ENCODE results near the gene UQCRC1. TPM values are rescaled to one million over a fixed set of nuclear protein-coding genes. Genes with fewer than 3 reads are reported as not detected.

Gene UQCRC1
- total RNA-seq, 4 donors from 2014 or later: 679 to 861 (median 720) TPM

DNA sequence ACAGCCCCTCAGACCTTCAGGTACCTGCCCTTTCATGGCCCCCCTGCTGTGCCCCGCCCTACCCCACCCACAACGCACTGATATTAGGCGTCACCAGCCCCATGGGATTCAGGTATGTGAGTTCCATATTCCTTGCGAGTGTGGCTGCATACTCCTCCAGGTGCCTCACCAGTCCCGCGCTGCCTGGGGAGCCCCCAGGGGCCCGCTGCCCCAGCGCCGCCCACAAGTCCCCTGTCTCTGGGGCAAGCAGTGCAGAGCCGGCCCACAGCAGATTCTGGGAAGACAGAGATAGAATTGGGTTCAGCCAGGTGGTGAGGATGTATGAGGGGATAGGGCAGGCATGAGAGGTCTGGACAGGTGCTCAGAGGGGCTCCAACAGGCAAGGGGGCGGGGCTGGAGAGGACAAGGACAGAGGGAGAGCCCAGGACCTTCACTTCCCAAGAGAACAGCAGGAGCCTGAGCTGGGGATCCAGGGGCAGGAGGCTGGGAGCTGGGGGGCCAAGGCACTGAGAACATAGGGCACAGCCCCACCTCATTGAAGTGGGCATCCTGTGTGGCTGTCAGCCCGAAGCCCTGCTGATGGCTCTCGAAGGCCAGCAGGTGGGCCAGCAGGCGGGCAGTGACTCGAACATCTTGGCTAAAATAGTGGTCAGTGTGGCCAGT lies 38.9 kb upstream of the UQCRC1 start:
- intact Hi-C loops (cut with DNase I; ENCODE audit: low total_unique reads) (no loop called here), in situ Hi-C loops (cut with MboI; ENCODE audit: low sequenced_read_pairs in 4 of 4) (no loop called here)
- TF ChIP-seq, protein P1, sequence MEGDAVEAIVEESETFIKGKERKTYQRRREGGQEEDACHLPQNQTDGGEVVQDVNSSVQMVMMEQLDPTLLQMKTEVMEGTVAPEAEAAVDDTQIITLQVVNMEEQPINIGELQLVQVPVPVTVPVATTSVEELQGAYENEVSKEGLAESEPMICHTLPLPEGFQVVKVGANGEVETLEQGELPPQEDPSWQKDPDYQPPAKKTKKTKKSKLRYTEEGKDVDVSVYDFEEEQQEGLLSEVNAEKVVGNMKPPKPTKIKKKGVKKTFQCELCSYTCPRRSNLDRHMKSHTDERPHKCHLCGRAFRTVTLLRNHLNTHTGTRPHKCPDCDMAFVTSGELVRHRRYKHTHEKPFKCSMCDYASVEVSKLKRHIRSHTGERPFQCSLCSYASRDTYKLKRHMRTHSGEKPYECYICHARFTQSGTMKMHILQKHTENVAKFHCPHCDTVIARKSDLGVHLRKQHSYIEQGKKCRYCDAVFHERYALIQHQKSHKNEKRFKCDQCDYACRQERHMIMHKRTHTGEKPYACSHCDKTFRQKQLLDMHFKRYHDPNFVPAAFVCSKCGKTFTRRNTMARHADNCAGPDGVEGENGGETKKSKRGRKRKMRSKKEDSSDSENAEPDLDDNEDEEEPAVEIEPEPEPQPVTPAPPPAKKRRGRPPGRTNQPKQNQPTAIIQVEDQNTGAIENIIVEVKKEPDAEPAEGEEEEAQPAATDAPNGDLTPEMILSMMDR (IDR thresholded peaks at IDR 0.05 in 4 of 5, conservative IDR thresholded peaks at IDR 0.05 in 1 of 5): no peak
- TF ChIP-seq POLR2A (IDR thresholded peaks at IDR 0.05): no peak
- ATAC-seq (no peak), DNase-seq (no peak)
- Histone ChIP-seq H3K36me3 (no peaks in the 10 kb centered on the region), H3K4me3 (no peak overlapping the region), H3K4me1 (no peaks in the 10 kb centered on the region), H3K27me3 (no peaks in the 10 kb centered on the region), H3K27ac (no peak overlapping the region), H3K9me3 (no peaks in the 10 kb centered on the region)

DNA sequence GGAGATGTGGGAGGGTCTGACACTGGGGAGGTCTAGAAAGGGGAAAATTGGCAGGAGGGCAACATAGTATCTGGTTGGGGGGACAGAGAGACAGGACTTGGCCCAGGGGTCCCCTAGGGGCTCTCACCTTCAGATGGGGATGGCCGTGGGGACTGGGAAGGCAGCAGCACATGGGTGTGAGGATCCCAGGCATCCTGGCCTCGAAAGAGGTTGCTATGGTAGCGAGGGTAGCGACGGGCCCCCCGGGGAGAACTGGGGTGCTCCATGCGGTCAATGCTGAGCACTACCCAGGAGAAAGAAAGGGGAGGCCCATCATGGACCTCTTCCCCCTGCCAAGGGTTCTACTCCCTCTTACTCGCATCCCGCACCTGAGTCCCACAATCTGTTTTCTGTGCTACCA lies 38.3 kb upstream of the UQCRC1 start:
- ATAC-seq: no peak

GRCh38 chr3:48644898-48645760 lies 35.7 kb upstream of the UQCRC1 start:
- in situ Hi-C loops (cut with MboI; ENCODE audit: low sequenced_read_pairs in 4 of 4): no loop called here
- Histone ChIP-seq H3K36me3 (no peaks in the 10 kb centered on the region), H3K4me3 (no peak overlapping the region), H3K9me3 (no peaks in the 10 kb centered on the region), H3K27ac (no peak overlapping the region), H3K4me1 (no peaks in the 10 kb centered on the region), H3K27me3 (no peaks in the 10 kb centered on the region)
- no peak for TF ChIP-seq POLR2A (IDR thresholded peaks at IDR 0.05)
- ATAC-seq: no peak
- intact Hi-C loops (cut with DNase I; ENCODE audit: low total_unique reads): no loop called here
- no peak for DNase-seq

More for the DNA sequence above, 38.3 kb upstream of the UQCRC1 start:
- no peak overlapping the region for H3K4me3 ChIP-seq
- no peaks in the 10 kb centered on the region for H3K27me3 ChIP-seq
- TF ChIP-seq POLR2A (IDR thresholded peaks at IDR 0.05): no peak
- TF ChIP-seq, protein P1 (IDR thresholded peaks at IDR 0.05 in 4 of 5, conservative IDR thresholded peaks at IDR 0.05 in 1 of 5): no peak
- H3K4me1 ChIP-seq: no peaks in the 10 kb centered on the region
- no peaks in the 10 kb centered on the region for H3K9me3 ChIP-seq
- no peak overlapping the region for H3K27ac ChIP-seq
- DNase-seq: no peak
- in situ Hi-C loops (cut with MboI; ENCODE audit: low sequenced_read_pairs in 4 of 4) (no loop called here), intact Hi-C loops (cut with DNase I; ENCODE audit: low total_unique reads) (no loop called here)
- no peaks in the 10 kb centered on the region for H3K36me3 ChIP-seq

- intact Hi-C loops (cut with DNase I; ENCODE audit: low total_unique reads): no loop called here
- H3K27me3 ChIP-seq: no peaks in the 10 kb centered on the region
- H3K27ac ChIP-seq: no peak overlapping the region
- no peaks in the 10 kb centered on the region for H3K36me3 ChIP-seq
- no peak overlapping the region for H3K4me3 ChIP-seq
- no peak for TF ChIP-seq POLR2A (IDR thresholded peaks at IDR 0.05)
- TF ChIP-seq, protein P1 (IDR thresholded peaks at IDR 0.05 in 4 of 5, conservative IDR thresholded peaks at IDR 0.05 in 1 of 5): no peak
- H3K9me3 ChIP-seq: no peaks in the 10 kb centered on the region
- DNase-seq (no peak), ATAC-seq (no peak)
- no peaks in the 10 kb centered on the region for H3K4me1 ChIP-seq
- in situ Hi-C loops (cut with MboI; ENCODE audit: low sequenced_read_pairs in 4 of 4): no loop called here
These were observed 33.2 kb upstream of the UQCRC1 start for GRCh38 chr3:48642605-48643004.

- peaks cover 4 to 5% of the 10 kb centered on the region in 2 donors for H3K4me1 ChIP-seq
- no peaks in the 10 kb centered on the region for H3K27me3 ChIP-seq
- intact Hi-C loops (cut with DNase I; ENCODE audit: low total_unique reads): no loop called here
- no peaks in the 10 kb centered on the region for H3K36me3 ChIP-seq
- no peak overlapping the region for H3K27ac ChIP-seq
- in situ Hi-C loops (cut with MboI; ENCODE audit: low sequenced_read_pairs in 4 of 4): no loop called here
- H3K9me3 ChIP-seq: no peaks in the 10 kb centered on the region
- TF ChIP-seq, protein P1 (IDR thresholded peaks at IDR 0.05 in 4 of 5, conservative IDR thresholded peaks at IDR 0.05 in 1 of 5): no peak
- no peak for TF ChIP-seq POLR2A (IDR thresholded peaks at IDR 0.05)
- no peak for ATAC-seq
- H3K4me3 ChIP-seq: no peak overlapping the region
- no peak for DNase-seq
These were observed 31.9 kb upstream of the UQCRC1 start for GRCh38 chr3:48641396-48641795.

Measured in gastrocnemius medialis (tissue), 4 donors.